CD4-positive, alpha-beta T cell treated with Interleukin-1 beta for 1 hour (primary cell): ENCODE results near the gene CACNG1.

Experiments used
- DNase-seq, 2 donors: peaks; one replicate each; pipeline ENCODE4 v3.0.0-alpha.2; 2020 to 2022

Gene CACNG1

DNA sequence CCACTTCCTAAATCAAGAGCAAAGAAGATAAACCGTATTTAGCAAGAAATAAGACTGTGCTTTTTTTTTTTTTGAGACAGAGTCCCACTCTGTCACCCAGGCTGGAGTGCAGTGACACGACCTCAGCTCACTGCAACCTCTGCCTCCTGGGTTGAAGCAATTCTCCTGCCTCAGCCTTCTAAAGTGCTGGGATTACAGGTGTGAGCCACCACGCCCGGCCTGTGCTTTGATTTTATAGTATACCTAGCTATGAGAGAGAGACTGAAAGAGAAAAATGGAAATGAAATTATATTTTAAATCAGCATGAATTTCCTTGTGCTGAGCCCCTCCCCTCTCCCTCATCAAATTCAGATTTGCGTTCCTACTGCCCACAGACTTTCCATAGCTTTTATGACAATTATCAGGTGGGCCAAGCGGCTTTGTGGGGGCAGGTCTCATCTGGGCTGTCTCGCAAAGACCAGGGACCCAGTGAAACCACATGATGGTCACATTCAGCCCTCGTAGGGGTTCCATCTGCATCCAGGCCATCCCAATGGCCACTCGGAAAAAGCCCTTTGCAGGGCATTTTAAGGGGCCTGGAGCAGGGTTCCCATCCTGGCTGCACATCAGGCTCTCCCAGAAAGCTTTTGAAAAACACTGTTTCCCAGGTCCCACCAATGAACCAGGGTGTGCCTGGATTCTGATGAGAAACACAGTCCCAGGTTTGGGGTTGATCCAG, 8.5 kb downstream of the CACNG1 start:
- no peak for DNase-seq

GRCh38 chr17:67053438-67054000, 9.2 kb downstream of the CACNG1 start:
- DNase-seq, result no peak

- DNase-seq, result no peak
These were observed 9.7 kb downstream of the CACNG1 start for GRCh38 chr17:67054011-67054591.

- DNase-seq, result no peak
These were observed 10.3 kb downstream of the CACNG1 start for GRCh38 chr17:67054608-67055007.

- no peak for DNase-seq
These were observed 10.7 kb downstream of the CACNG1 start for GRCh38 chr17:67055041-67055443.

DNA sequence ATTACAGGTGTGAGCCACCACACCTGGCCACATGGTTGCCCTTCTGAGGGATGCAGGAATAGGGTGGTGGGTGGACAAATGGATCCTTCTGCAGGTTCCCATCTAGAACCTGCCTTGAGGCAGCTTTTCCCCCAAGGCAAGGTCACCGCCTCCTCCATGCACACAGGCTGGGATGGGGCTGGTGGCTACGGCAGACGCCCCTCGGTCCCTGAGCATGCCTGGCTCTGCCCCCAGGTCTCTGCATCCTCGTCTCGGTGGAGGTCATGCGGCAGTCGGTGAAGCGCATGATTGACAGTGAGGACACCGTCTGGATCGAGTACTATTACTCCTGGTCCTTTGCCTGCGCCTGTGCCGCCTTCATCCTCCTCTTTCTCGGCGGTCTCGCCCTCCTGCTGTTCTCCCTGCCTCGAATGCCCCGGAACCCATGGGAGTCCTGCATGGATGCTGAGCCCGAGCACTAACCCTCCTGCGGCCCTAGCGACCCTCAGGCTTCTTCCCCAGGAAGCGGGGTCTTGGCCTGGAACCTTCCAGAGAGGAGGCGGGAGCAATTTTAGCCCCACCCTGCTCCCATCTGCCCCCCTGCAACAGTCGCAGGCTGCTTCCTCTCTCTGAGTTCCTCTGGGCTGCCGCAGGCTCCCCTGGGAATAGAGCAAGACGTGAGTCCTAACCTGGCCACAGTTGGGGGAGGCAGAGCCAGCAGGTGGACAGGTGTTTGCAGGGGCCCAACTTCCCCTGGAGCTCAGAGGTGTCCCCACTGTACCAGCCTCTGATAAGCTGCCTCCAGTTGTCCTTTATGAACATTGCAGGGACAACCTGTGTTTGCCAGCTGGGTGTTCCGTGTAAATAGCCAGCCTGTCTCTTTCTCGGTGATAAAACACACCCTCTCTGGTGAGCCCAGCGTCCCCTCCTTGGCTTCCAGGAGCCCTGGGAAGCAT, 11.7 kb downstream of the CACNG1 start:
- no peak for DNase-seq

- DNase-seq, result no peak
These were observed 12.6 kb downstream of the CACNG1 start for GRCh38 chr17:67056746-67057490.

DNA sequence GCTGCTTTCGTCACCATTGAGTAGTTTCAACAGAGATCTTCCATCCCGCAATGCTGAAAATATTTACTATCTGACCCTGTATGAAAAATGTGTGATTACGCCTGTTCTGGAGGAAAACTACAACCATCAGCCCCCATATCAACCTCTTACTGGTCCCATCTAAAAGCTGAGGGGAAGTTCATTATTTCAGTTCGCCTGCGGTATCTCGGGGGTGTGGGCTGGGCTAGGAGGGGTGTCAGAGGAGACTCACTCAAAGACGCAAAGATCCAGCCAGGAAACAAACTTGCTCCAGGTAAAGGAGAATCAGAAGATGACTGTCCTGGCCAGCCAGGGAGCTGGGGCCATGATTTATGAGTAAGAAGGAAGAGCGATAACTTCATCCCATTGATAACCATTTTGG, 13.7 kb downstream of the CACNG1 start:
- DNase-seq, result no peak

GRCh38 chr17:67059372-67059771, 15.0 kb downstream of the CACNG1 start:
- DNase-seq, result no peak

DNA sequence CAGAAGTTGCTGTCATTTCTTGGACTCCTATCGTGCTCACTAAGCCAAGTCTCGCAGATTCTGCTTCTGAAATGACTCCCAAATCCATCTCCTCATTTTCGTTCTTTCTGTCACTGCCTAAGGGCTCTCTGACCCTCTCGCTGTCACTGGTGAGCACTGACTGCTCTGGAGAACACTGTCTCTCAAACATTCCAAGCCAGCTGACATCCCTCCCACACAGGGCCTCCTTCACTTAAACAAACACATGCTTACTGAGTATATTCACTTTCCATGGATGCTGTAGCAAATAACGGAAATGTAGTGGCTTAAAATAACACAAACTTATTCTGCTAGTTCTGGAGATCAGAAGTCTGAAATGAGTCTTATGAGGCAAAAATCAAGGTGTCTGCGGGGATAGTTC, 18.8 kb downstream of the CACNG1 start:
- no peak for DNase-seq

GRCh38 chr17:67066717-67067116, 22.4 kb downstream of the CACNG1 start:
- DNase-seq, result no peak

GRCh38 chr17:67067571-67068482, 23.5 kb downstream of the CACNG1 start:
- DNase-seq, result no peak

DNA sequence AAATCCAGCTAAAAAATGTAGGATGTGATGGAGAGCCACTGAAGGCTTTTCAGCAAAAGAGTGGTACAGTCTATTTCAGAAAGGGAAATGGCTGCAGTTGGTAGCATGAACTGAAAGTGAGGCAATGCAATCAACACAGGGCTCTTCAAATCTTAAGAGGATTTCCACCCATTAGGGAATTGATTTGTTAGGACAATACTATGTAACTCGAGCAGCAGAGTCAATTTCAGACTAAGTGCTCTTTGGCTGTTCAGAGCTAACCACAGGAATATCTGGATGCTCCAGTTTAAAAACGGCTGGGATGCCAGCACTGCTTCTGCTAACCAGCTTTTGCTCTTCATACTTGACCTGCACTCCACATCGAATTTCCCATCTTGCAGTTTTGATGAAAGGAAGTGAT, 24.6 kb downstream of the CACNG1 start:
- DNase-seq, result no peak

- DNase-seq, result no peak
These were observed 25.3 kb downstream of the CACNG1 start for GRCh38 chr17:67069603-67070136.

DNA sequence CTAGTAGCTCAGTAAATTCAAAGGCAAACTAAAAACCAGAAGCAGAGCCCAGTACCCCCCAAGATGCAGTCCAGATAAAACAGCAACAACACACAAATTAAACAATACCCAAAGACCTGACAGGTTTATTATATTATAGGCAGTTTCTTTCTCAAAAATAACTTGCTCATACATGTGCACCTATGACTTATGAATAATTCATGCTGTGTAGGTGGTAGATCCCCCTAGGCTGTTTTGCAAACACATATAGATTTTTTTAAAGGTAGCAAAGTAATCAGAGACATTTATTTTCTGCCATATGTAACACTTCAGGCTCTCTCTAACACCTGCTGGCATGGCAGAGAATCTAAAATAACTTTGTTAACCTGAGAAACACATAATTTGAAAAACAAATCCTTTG, 27.2 kb downstream of the CACNG1 start:
- no peak for DNase-seq

DNA sequence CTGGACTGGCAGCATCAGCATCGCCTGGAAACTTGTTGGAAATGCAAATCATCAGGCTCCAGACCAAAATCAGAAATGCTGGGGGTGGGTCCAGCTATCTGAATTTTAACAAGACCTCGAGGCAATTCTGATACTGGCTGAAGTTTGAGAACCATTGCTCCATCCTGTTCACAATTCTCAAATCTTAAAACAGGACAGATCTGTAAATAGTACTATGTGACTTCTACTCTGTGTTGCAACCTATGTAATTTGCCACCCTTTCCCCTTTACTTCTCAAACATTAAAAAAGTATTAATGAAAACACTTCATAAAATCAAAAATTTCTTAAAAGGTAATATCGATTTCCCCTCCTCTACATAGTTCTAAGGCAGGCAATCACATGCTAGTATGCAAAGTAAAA, 28.5 kb downstream of the CACNG1 start:
- DNase-seq, result no peak

GRCh38 chr17:67074781-67075180, 30.4 kb downstream of the CACNG1 start:
- DNase-seq, result no peak

GRCh38 chr17:67076290-67076689, 31.9 kb downstream of the CACNG1 start:
- no peak for DNase-seq

DNA sequence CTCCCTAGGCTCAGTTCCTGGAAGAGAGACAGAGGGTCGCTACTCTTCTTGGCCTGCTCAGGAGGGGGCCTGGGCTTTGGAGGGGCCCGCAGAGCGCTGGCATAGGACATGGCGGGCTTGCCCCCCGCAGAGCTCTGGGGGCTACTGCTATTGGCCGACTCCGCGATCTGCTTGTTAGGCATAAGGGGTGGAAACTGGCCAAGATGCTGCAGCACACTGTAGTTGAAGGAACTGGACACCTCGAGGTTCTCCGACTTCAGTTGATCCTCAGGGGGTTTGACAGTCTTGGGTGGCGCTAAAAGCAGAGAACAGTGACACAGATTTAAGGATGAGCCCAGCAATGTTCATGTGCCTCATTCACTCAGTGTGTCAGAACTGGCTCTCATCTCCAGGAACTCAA, 33.9 kb downstream of the CACNG1 start:
- DNase-seq, result no peak

DNA sequence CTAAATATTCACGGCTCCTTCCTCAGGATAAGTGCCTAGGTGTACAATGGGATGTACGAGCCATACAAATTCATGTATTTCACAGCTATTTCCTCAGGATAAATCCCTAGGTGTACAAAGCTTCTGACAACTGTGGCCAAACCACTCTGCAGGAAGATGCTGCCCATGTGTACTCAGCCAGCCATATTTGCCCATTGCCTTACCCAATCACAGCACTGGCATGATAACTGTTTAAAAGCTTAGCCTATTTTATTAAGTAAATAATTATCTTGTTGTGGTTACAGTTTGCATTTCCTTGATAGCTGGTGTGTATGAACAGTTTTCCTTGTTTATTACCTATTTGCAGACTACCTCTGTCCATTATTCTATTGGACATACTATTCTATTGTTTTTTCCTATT, 35.1 kb downstream of the CACNG1 start:
- no peak for DNase-seq

- no peak for DNase-seq
These were observed 36.5 kb downstream of the CACNG1 start for GRCh38 chr17:67080804-67081203.
